Activated naive CD4-positive, alpha-beta T cell (primary cell): ENCODE results near the gene KMT2A.
"Not testable (repeated sequence)": the region's sequence is repeated elsewhere in the genome, so short reads cannot be mapped to it uniquely, and the experiment has no call there.

Source experiments
- DNase-seq, 4 experiments: peaks; one replicate each; lab custom pipeline; 2025; lab: John Stamatoyannopoulos, UW

The KMT2A gene

DNA sequence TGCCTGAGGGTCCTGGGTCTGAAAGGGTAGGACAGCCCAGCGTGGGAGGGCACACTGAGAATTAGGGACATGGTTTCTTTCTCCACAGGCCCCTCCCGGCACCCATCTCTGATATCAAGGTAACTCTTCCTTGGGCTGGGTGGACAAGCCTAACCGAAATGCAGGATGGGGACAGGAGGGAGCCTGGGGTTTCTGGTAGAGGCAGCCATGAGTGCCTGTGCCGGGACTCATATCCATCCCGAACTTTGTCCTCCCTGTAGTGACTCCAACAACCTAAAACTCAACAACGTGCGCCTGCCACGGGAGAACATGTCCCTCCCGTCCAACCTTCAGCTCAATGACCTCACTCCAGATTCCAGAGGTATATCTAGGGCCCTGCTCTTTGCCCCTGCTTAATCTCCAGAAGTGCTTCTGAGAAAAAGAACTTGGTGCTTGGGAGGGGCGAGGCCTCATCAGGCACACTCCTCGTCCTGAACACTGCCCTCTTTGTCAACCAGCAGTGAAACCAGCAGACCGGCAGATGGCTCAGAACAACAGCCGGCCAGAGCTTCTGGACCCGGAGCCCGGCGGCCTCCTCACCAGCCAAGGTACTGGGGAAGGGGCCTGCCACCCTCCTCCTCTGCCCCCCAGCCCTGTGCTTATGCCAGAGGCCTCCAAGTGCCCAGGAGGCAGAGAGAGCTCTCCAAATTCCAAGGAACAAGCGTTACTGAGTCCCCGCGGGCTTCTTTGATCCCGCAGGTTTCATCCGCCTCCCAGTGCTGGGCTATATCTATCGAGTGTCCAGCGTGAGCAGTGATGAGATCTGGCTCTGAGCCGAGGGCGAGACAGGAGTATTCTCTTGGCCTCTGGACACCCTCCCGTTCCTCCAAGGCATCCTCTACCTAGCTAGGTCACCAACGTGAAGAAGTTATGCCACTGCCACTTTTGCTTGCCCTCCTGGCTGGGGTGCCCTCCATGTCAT is 97.8 kb downstream of the KMT2A start:
- DNase-seq: no peak

- DNase-seq: no peak
Observed at GRCh38 chr11:118535261-118535660, 99.0 kb downstream of the KMT2A start.

GRCh38 chr11:118536726-118537125 is 100.4 kb downstream of the KMT2A start:
- DNase-seq: no peak

GRCh38 chr11:118537409-118537980 is 101.2 kb downstream of the KMT2A start:
- no peak for DNase-seq

GRCh38 chr11:118544010-118544646 is 107.8 kb downstream of the KMT2A start:
- no peak for DNase-seq

DNA sequence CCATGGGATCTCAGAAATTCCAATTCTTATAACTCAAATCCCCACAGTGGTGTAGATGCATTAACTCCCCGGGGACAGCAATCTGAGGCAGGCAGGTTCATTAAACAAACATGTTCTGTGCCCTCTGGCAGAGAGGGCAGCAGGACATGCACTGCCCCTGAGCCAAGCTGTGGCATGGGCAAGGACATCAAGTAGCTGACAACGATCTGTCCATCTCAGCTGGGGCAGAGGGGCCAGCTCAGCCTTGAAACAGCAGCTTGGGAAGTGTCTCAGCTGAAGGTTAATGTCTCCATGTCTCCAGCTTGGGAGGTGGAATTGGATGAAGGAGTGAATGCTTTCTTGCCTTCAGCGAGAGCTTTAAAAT is 108.3 kb downstream of the KMT2A start:
- DNase-seq: no peak

- no peak for DNase-seq
Observed at GRCh38 chr11:118545533-118545932, 109.2 kb downstream of the KMT2A start.

DNA sequence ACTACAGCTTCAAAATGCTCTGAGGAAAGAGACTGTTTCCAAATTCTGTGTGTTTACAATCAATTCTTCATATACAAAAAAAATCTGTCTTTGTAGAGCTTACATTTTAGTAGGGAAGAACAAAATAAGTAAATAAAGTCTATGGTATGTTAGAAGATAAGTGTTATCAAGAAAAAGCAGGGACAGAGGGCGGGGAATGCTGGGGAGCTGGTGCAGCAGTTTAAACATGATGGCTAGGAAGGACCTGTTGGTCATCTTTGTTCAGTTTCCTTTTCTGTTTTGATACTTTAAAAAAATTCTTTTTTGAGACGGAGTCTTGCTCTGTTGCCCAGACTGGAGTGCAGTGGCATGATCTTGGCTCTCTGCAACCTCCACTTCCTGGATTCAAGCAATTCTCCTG is 110.8 kb downstream of the KMT2A start:
- DNase-seq: no peak

- DNase-seq: no peak
Observed at GRCh38 chr11:118552341-118552740, 116.0 kb downstream of the KMT2A start.

- no peak for DNase-seq
Observed at GRCh38 chr11:118560806-118561205, 124.5 kb downstream of the KMT2A start.

DNA sequence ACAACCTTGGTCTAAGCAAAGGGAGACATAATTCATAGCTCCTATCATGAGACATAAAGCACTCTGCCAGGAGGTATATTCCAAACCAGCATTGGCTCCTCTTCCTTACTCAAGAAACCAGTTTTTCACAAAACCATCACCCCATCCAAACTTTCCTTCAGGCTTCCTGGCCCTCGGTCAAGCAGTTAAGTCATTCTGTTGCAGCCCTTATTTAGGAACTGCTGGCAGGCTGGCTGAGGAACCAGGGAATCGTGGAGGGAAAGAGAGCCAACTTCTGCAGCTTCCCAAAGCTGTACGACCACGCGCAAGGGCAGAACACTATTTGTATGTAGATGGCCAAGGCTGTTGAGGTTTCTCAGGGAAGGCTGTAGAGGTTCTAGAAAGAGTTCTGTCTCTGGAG is 128.8 kb downstream of the KMT2A start:
- DNase-seq: no peak

- no peak for DNase-seq
Observed at GRCh38 chr11:118569670-118570069, 133.4 kb downstream of the KMT2A start.

DNA sequence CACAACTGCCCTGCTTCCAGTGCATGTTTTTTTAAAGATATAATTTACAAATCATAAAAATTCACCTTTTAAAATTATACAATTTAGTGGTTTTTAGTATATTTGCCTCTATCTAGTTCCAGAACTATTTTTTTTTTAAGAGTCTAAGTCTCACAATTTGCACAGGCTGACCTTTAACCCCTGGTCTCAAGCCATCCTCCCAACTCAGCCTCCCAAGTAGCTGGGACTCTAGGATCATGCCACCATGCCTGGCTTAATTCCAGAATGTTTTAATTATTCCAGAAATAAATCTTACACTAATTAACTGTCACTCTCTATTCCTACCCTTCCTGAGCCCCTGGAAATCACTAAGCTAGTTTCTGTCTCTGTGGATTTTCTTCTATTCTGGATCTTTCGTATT is 134.5 kb downstream of the KMT2A start:
- DNase-seq: no peak

DNA sequence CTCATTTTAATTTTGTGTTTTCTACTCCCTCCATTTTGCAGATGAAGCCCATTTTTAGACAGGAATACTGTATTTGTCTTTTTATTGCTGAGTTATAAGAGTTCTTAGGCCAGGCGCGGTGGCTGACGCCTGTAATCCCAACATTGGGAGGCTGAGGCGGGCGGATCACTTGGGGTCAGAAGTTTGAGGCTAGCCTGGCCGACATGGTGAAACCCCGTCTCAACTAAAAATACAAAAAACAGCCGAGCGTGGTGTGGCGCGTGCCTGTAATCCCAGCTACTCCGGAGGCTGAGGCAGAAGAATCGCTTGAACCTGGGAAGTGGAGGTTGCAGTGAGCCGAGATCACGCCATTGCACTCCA is 135.4 kb downstream of the KMT2A start:
- not testable (repeated sequence) for DNase-seq

- DNase-seq: peak; percentile 55 to 83 (median 74)
Observed at GRCh38 chr11:118572061-118572980, 136.0 kb downstream of the KMT2A start, which contains the start of gene ARCN1. ARCN1 (plus strand) TSS chr11:118572409; CDS start chr11:118572548, 139 bp downstream.

DNA sequence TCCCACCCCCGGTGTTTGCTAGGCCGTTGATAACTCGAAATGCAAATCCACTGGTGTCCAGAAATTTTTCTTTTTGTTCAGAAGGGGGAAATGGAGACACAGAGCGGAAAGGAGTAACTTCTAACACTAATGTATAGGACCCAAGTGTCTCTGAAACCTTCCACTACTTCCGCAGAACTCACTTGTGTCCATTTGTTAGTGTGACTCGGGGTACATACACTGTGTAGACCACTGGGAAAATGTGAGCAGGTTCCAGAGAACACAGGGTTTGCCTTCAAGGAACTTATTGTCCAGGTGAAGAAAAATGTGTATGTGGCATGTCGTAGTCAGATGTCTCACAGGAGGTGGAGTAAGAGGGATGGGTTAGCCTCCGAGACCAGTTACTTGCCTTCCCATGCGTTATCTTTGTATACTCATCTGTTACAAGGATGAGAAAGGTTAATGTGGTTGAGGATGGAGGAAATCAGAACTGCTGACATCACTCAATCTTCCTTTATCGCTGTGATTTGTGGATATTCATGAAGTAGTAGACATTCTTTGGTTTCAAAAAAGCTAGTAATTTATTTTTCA is 136.8 kb downstream of the KMT2A start:
- no peak for DNase-seq

- no peak for DNase-seq
Observed at GRCh38 chr11:118574636-118575035, 138.3 kb downstream of the KMT2A start.
